A549 (cell line): Measurements from ENCODE around the gene JMJD8. TPM values are rescaled to one million over a fixed set of nuclear protein-coding genes. Genes with fewer than 3 reads are reported as not detected.

Experiments used
- ATAC-seq, 2 experiments: fragments of 200-7000 bp in 1 of 2; fragments of >200 bp in 1 of 2; cut with Nextera tagmentation in 1 of 2; cut with Tn5 transposase in 1 of 2; 3 replicates each; pipeline versions ENCODE4 v1.8.0 to v1.9.1; 2018 to 2020; ENCODE audit warnings: mild to moderate bottlenecking in 1 of 2, moderate library complexity in 1 of 2
- CTCF ChIA-PET: fragments of 300-600 bp; sonication (Branson Sonifier 250); formaldehyde crosslinking; extraction: SDS; loops from one replicate; lab custom pipeline; 2021; ENCODE audit warnings: antibody characterized with exemption, inconsistent platforms; lab: Yijun Ruan, JAX
- POLR2A ChIA-PET: fragments of 350-600 bp; formaldehyde crosslinking; extraction: SDS; loops from one replicate; lab custom pipeline; 2021; ENCODE audit warnings: antibody characterized with exemption, inconsistent platforms; lab: Yijun Ruan, JAX
- DNase-seq, 2 experiments: peaks; one replicate each; pipeline versions ENCODE4 v3.0.0 to v3.0.0-alpha.2; 2011 to 2016; ENCODE audit warnings: low read depth in 1 of 2, low spot score in 1 of 2
- FAIRE-seq: peaks from 2 replicates; lab custom pipeline; 2011; peaks lifted over from hg19 to GRCh38; lab: Jason Lieb, UNC
- H3K27ac ChIP-seq, 2 experiments: fragments of >200 bp; sonication (Bioruptor Twin); formaldehyde crosslinking; 3 replicates each; pipeline ENCODE4 v1.5.1; 2016 to 2017
- H3K4me1 ChIP-seq: fragments of >200 bp; sonication (Bioruptor Twin); formaldehyde crosslinking; 3 replicates; pipeline ENCODE4 v1.6.1; 2016
- H3K4me2 ChIP-seq: fragments of >200 bp; sonication (Bioruptor Twin); formaldehyde crosslinking; 3 replicates; pipeline ENCODE4 v1.6.1; 2016
- H3K4me3 ChIP-seq: fragments of >200 bp; sonication (Bioruptor Twin); formaldehyde crosslinking; 3 replicates; pipeline ENCODE4 v1.5.1; 2016
- H3K9me3 ChIP-seq: fragments of >200 bp; sonication (Bioruptor Twin); formaldehyde crosslinking; 3 replicates; pipeline ENCODE4 v1.6.1; 2016
- CEBPB ChIP-seq, 2 experiments: fragments of >200 bp in 1 of 2; sonication (Bioruptor Twin) in 1 of 2; formaldehyde crosslinking in 1 of 2; IDR thresholded peaks; 2 replicates each; pipeline ENCODE4 v1.6.1; 2012 to 2016
- CHD2 ChIP-seq: fragments of 150-350 bp; IDR thresholded peaks from 2 replicates; pipeline ENCODE4 v1.6.1; 2014; ENCODE audit warnings: low read length; ENCODE audit not compliant: partially characterized antibody
- CHD4 ChIP-seq: fragments of 200-600 bp; sonication (generic); IDR thresholded peaks from 2 replicates; pipeline ENCODE4 v1.6.1; 2016; ENCODE audit warnings: antibody characterized with exemption, mild to moderate bottlenecking, borderline replicate concordance
- GATA3 ChIP-seq: IDR thresholded peaks from 2 replicates; pipeline ENCODE4 v1.6.1; 2012; ENCODE audit warnings: borderline replicate concordance
- HOXB5 ChIP-seq: fragments of 250-450 bp; sonication (Bioruptor Pico); IDR thresholded peaks from 2 replicates; pipeline ENCODE4 v1.5.0; 2020; ENCODE audit warnings: mild to moderate bottlenecking, moderate library complexity
- PHF8 ChIP-seq: fragments of 200-600 bp; sonication (generic); IDR thresholded peaks from 2 replicates; pipeline ENCODE4 v1.6.1; 2016; ENCODE audit warnings: low read depth, mild to moderate bottlenecking, antibody characterized with exemption, moderate library complexity, borderline replicate concordance
- RAD21 ChIP-seq, 2 experiments: fragments of >200 bp in 1 of 2; sonication (Bioruptor Twin) in 1 of 2; formaldehyde crosslinking in 1 of 2; IDR thresholded peaks in 1 of 2; conservative IDR thresholded peaks in 1 of 2; 2 replicates in 1 of 2; 3 replicates in 1 of 2; pipeline ENCODE4 v1.6.1; 2012 to 2018; ENCODE audit warnings: inconsistent platforms in 1 of 2
- RARB ChIP-seq: fragments of 250-450 bp; sonication (Bioruptor Pico); IDR thresholded peaks from 2 replicates; pipeline ENCODE4 v1.8.0; 2021; ENCODE audit warnings: mild to moderate bottlenecking, moderate library complexity
- RFX5 ChIP-seq: fragments of 450-650 bp; IDR thresholded peaks from 2 replicates; pipeline ENCODE4 v1.7.1; 2014; ENCODE audit warnings: antibody characterized with exemption, mild to moderate bottlenecking, moderate library complexity
- ZC3H11A ChIP-seq: fragments of 450-650 bp; IDR thresholded peaks from 2 replicates; pipeline ENCODE4 v1.6.1; 2014; ENCODE audit warnings: antibody characterized with exemption, mild to moderate bottlenecking
- ZFP36 ChIP-seq: fragments of 450-650 bp; IDR thresholded peaks from 2 replicates; pipeline ENCODE4 v1.6.1; 2014; ENCODE audit warnings: borderline replicate concordance; ENCODE audit not compliant: partially characterized antibody
- WGBS: methylation state at CpG from one replicate; pipeline ENCODE4 v1.1.6; 2017; ENCODE audit errors: missing lambda C conversion rate; 5-methylcytosine and 5-hydroxymethylcytosine counted together
- polyA plus RNA-seq, 4 experiments: library from polyadenylated mRNA; depleted of rRNA in 3 of 4; stranded (reverse); fragments of >200 nt; fragmentation: RNase III in 1 of 4; extraction: RNeasy Plus Mini Kit Qiagen cat#74134 plus additional on column Dnase treatment in 1 of 4; gene quantifications; 2 replicates in 3 of 4; 3 replicates in 1 of 4; pipeline ENCODE4 v1.2.3, GENCODE V29; 2011 to 2017

Gene JMJD8
- polyA plus RNA-seq, 2 of the 4 experiments (the other 2 are of a cell fraction), result 37.5 to 72.6 TPM

DNA sequence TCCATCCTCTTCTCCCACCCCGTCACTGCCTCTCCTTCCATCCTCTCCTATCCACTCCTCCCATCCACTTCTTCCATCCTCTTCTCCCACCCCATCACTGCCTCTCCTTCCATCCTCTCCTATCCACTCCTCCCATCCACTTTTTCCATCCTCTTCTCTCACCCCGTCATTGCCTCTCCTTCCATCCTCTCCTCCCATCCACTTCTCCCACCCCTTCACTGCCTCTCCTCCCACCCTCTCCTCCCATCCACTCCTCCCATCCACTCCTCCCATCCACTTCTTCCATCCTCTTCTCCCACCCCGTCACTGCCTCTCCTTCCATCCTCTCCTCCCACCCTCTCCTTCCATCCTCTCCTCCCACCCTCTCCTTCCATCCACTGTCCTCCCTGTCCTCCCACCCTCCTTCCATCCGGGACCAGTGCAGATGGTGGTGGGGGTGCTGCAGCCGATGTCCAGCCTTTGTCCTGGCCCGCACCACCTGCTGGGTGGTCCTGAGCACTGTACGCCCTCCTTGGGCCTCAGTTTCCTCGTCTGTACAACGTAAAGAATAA lies 52.3 kb downstream of the JMJD8 start:
- TF ChIP-seq RFX5 (no peak), ZC3H11A (no peak), CHD4 (no peak), GATA3 (no peak), ZFP36 (no peak), CHD2 (no peak), PHF8 (no peak), RARB (CRISPR knock-in tag) (no peak), CEBPB (IDR thresholded peaks at IDR 0.05) (no peak), RAD21 (conservative IDR thresholded peaks at IDR 0.05 in 1 of 2, IDR thresholded peaks at IDR 0.05 in 1 of 2) (no peak), HOXB5 (CRISPR knock-in tag) (no peak)
- Histone ChIP-seq H3K4me1 (peaks cover 40% of the 10 kb centered on the region), H3K4me3 (no peak overlapping the region), H3K4me2 (no peak overlapping the region), H3K27ac (no peak overlapping the region), H3K9me3 (no peaks in the 10 kb centered on the region)
- WGBS, result 86% methylated on average over 8 of the region's 9 CpGs
- CTCF ChIA-PET, result interaction anchor here (0.5 kb wide), 1 partner anchor 1687 kb away, joined by 3 read pairs; no protein-coding TSS in a partner anchor
- no peak for DNase-seq
- no peak for FAIRE-seq
- POLR2A ChIA-PET, result no interaction called here
- ATAC-seq, result no peak

Other genes with a start within 250 kb of the JMJD8 start
- gene CAPN15, start 156.6 kb downstream of the JMJD8 start, polyA plus RNA-seq (2011; rRNA removed), result 10.0 and 11.4 TPM in 2 replicates
- gene CAPN15, start 156.6 kb downstream of the JMJD8 start, polyA plus RNA-seq (2017; fragmentation: RNase III; extraction: RNeasy Plus Mini Kit Qiagen cat#74134 plus additional on column Dnase treatment), result 31.3 to 33.9 TPM (median 33.3 TPM) in 3 replicates
- 0.04 TPM in 1 of 2 replicates, not detected in the other for gene PRR35, start 123.9 kb downstream of the JMJD8 start, polyA plus RNA-seq (2011; rRNA removed)
- 0.04 to 0.10 TPM (median 0.04 TPM) in 3 replicates for gene PRR35, start 123.9 kb downstream of the JMJD8 start, polyA plus RNA-seq (2017; fragmentation: RNase III; extraction: RNeasy Plus Mini Kit Qiagen cat#74134 plus additional on column Dnase treatment)
- gene NHLRC4, start 117.3 kb downstream of the JMJD8 start, polyA plus RNA-seq (2011; rRNA removed), result 0.03 and 0.13 TPM in 2 replicates
- gene NHLRC4, start 117.3 kb downstream of the JMJD8 start, polyA plus RNA-seq (2017; fragmentation: RNase III; extraction: RNeasy Plus Mini Kit Qiagen cat#74134 plus additional on column Dnase treatment), result 0.07 to 0.09 TPM (median 0.08 TPM) in 3 replicates
- gene PIGQ, start 114.4 kb downstream of the JMJD8 start, polyA plus RNA-seq (2011; rRNA removed), result 13.2 and 15.7 TPM in 2 replicates
- gene PIGQ, start 114.4 kb downstream of the JMJD8 start, polyA plus RNA-seq (2017; fragmentation: RNase III; extraction: RNeasy Plus Mini Kit Qiagen cat#74134 plus additional on column Dnase treatment), result 25.2 to 32.2 TPM (median 31.2 TPM) in 3 replicates
- gene RAB40C, start 94.3 kb downstream of the JMJD8 start, polyA plus RNA-seq (2011; rRNA removed), result 4.4 and 4.9 TPM in 2 replicates
- 8.1 to 9.7 TPM (median 8.5 TPM) in 3 replicates for gene RAB40C, start 94.3 kb downstream of the JMJD8 start, polyA plus RNA-seq (2017; fragmentation: RNase III; extraction: RNeasy Plus Mini Kit Qiagen cat#74134 plus additional on column Dnase treatment)
- 0.05 TPM in 1 of 2 replicates, not detected in the other for gene WFIKKN1, start 53.3 kb downstream of the JMJD8 start, polyA plus RNA-seq (2011; rRNA removed)
- gene WFIKKN1, start 53.3 kb downstream of the JMJD8 start, polyA plus RNA-seq (2017; fragmentation: RNase III; extraction: RNeasy Plus Mini Kit Qiagen cat#74134 plus additional on column Dnase treatment), result 0.15 to 0.23 TPM (median 0.17 TPM) in 3 replicates
- 44.2 and 47.2 TPM in 2 replicates for gene METTL26, start 48.0 kb downstream of the JMJD8 start, polyA plus RNA-seq (2011; rRNA removed)
- 78.3 to 83.6 TPM (median 80.3 TPM) in 3 replicates for gene METTL26, start 48.0 kb downstream of the JMJD8 start, polyA plus RNA-seq (2017; fragmentation: RNase III; extraction: RNeasy Plus Mini Kit Qiagen cat#74134 plus additional on column Dnase treatment)
- gene MCRIP2, start 42.5 kb downstream of the JMJD8 start, polyA plus RNA-seq (2011; rRNA removed), result 10.7 and 12.9 TPM in 2 replicates
- 20.3 to 21.3 TPM (median 21.3 TPM) in 3 replicates for gene MCRIP2, start 42.5 kb downstream of the JMJD8 start, polyA plus RNA-seq (2017; fragmentation: RNase III; extraction: RNeasy Plus Mini Kit Qiagen cat#74134 plus additional on column Dnase treatment)
- 6.5 and 7.3 TPM in 2 replicates for gene WDR90, start 35.0 kb downstream of the JMJD8 start, polyA plus RNA-seq (2011; rRNA removed)
- gene WDR90, start 35.0 kb downstream of the JMJD8 start, polyA plus RNA-seq (2017; fragmentation: RNase III; extraction: RNeasy Plus Mini Kit Qiagen cat#74134 plus additional on column Dnase treatment), result 28.1 to 31.4 TPM (median 30.7 TPM) in 3 replicates
- gene RHOT2, start 16.2 kb downstream of the JMJD8 start, polyA plus RNA-seq (2011; rRNA removed), result 33.9 and 38.0 TPM in 2 replicates
- 74.0 to 83.5 TPM (median 83.1 TPM) in 3 replicates for gene RHOT2, start 16.2 kb downstream of the JMJD8 start, polyA plus RNA-seq (2017; fragmentation: RNase III; extraction: RNeasy Plus Mini Kit Qiagen cat#74134 plus additional on column Dnase treatment)
- gene RHBDL1, start 8.7 kb downstream of the JMJD8 start, polyA plus RNA-seq (2011; rRNA removed), result 0.56 and 0.75 TPM in 2 replicates
- gene RHBDL1, start 8.7 kb downstream of the JMJD8 start, polyA plus RNA-seq (2017; fragmentation: RNase III; extraction: RNeasy Plus Mini Kit Qiagen cat#74134 plus additional on column Dnase treatment), result 1.2 to 1.6 TPM (median 1.4 TPM) in 3 replicates
- 53.2 and 60.6 TPM in 2 replicates for gene STUB1, start 3.9 kb downstream of the JMJD8 start, polyA plus RNA-seq (2011; rRNA removed)
- gene STUB1, start 3.9 kb downstream of the JMJD8 start, polyA plus RNA-seq (2017; fragmentation: RNase III; extraction: RNeasy Plus Mini Kit Qiagen cat#74134 plus additional on column Dnase treatment), result 90.0 to 93.5 TPM (median 90.4 TPM) in 3 replicates
- 2.7 and 3.0 TPM in 2 replicates for gene WDR24, start 6.1 kb upstream of the JMJD8 start, polyA plus RNA-seq (2011; rRNA removed)
- gene WDR24, start 6.1 kb upstream of the JMJD8 start, polyA plus RNA-seq (2017; fragmentation: RNase III; extraction: RNeasy Plus Mini Kit Qiagen cat#74134 plus additional on column Dnase treatment), result 5.6 to 7.6 TPM (median 6.6 TPM) in 3 replicates
- 0.53 and 0.54 TPM in 2 replicates for gene FBXL16, start 21.5 kb upstream of the JMJD8 start, polyA plus RNA-seq (2011; rRNA removed)
- gene FBXL16, start 21.5 kb upstream of the JMJD8 start, polyA plus RNA-seq (2017; fragmentation: RNase III; extraction: RNeasy Plus Mini Kit Qiagen cat#74134 plus additional on column Dnase treatment), result 1.1 to 1.4 TPM (median 1.2 TPM) in 3 replicates
- gene METRN, start 30.8 kb upstream of the JMJD8 start, polyA plus RNA-seq (2011; rRNA removed), result 33.8 and 41.0 TPM in 2 replicates
- gene METRN, start 30.8 kb upstream of the JMJD8 start, polyA plus RNA-seq (2017; fragmentation: RNase III; extraction: RNeasy Plus Mini Kit Qiagen cat#74134 plus additional on column Dnase treatment), result 72.7 to 82.2 TPM (median 81.0 TPM) in 3 replicates
- 10.9 and 11.9 TPM in 2 replicates for gene ANTKMT, start 36.8 kb upstream of the JMJD8 start, polyA plus RNA-seq (2011; rRNA removed)
- gene ANTKMT, start 36.8 kb upstream of the JMJD8 start, polyA plus RNA-seq (2017; fragmentation: RNase III; extraction: RNeasy Plus Mini Kit Qiagen cat#74134 plus additional on column Dnase treatment), result 49.2 to 55.8 TPM (median 55.2 TPM) in 3 replicates
- gene CCDC78, start 42.1 kb upstream of the JMJD8 start, polyA plus RNA-seq (2011; rRNA removed), result 1.1 and 1.7 TPM in 2 replicates
- 4.7 to 5.9 TPM (median 5.6 TPM) in 3 replicates for gene CCDC78, start 42.1 kb upstream of the JMJD8 start, polyA plus RNA-seq (2017; fragmentation: RNase III; extraction: RNeasy Plus Mini Kit Qiagen cat#74134 plus additional on column Dnase treatment)
- gene HAGHL, start 42.8 kb upstream of the JMJD8 start, polyA plus RNA-seq (2011; rRNA removed), result 3.5 and 4.4 TPM in 2 replicates
- 21.4 to 22.0 TPM (median 21.7 TPM) in 3 replicates for gene HAGHL, start 42.8 kb upstream of the JMJD8 start, polyA plus RNA-seq (2017; fragmentation: RNase III; extraction: RNeasy Plus Mini Kit Qiagen cat#74134 plus additional on column Dnase treatment)
- 17.4 and 19.3 TPM in 2 replicates for gene CIAO3, start 56.7 kb upstream of the JMJD8 start, polyA plus RNA-seq (2011; rRNA removed)
- gene CIAO3, start 56.7 kb upstream of the JMJD8 start, polyA plus RNA-seq (2017; fragmentation: RNase III; extraction: RNeasy Plus Mini Kit Qiagen cat#74134 plus additional on column Dnase treatment), result 20.9 to 24.6 TPM (median 23.0 TPM) in 3 replicates
- 1.8 and 2.4 TPM in 2 replicates for gene MSLN, start 76.4 kb upstream of the JMJD8 start, polyA plus RNA-seq (2011; rRNA removed)
- gene MSLN, start 76.4 kb upstream of the JMJD8 start, polyA plus RNA-seq (2017; fragmentation: RNase III; extraction: RNeasy Plus Mini Kit Qiagen cat#74134 plus additional on column Dnase treatment), result 2.7 to 3.6 TPM (median 3.1 TPM) in 3 replicates
- 10.6 and 10.8 TPM in 2 replicates for gene RPUSD1, start 104.0 kb upstream of the JMJD8 start, polyA plus RNA-seq (2011; rRNA removed)
- 26.9 to 29.3 TPM (median 29.0 TPM) in 3 replicates for gene RPUSD1, start 104.0 kb upstream of the JMJD8 start, polyA plus RNA-seq (2017; fragmentation: RNase III; extraction: RNeasy Plus Mini Kit Qiagen cat#74134 plus additional on column Dnase treatment)
- gene CHTF18, start 104.3 kb upstream of the JMJD8 start, polyA plus RNA-seq (2011; rRNA removed), result 4.8 and 5.1 TPM in 2 replicates
- 32.5 to 36.7 TPM (median 33.8 TPM) in 3 replicates for gene CHTF18, start 104.3 kb upstream of the JMJD8 start, polyA plus RNA-seq (2017; fragmentation: RNase III; extraction: RNeasy Plus Mini Kit Qiagen cat#74134 plus additional on column Dnase treatment)
- not detected in 2 replicates for gene GNG13, start 116.4 kb upstream of the JMJD8 start, polyA plus RNA-seq (2011; rRNA removed)
- 0.09 TPM in 1 of 3 replicates, not detected in the others for gene GNG13, start 116.4 kb upstream of the JMJD8 start, polyA plus RNA-seq (2017; fragmentation: RNase III; extraction: RNeasy Plus Mini Kit Qiagen cat#74134 plus additional on column Dnase treatment)